Adrenal gland (tissue), 12 donors: ENCODE measurements around the gene NRP2. TPM values are rescaled to one million over a fixed set of nuclear protein-coding genes. Genes with fewer than 3 reads are reported as not detected.

ENCODE experiments used
- DNase-seq, 7 donors: peaks; one replicate each; pipeline ENCODE4 v3.0.0-alpha.2; 2019 to 2020
- H3K27ac ChIP-seq, 5 donors: fragments of 200-600 bp; sonication (generic) in 4 of 5; 1 replicate in 3 of 5; 2 replicates in 2 of 5; pipeline versions ENCODE4 v1.5.1 to v1.8.0; 2016 to 2020; ENCODE audit warnings: mild to moderate bottlenecking in 1 of 5
- H3K27me3 ChIP-seq: fragments of 200-600 bp; 2 replicates; pipeline ENCODE4 v1.8.0; 2021
- H3K36me3 ChIP-seq, 2 donors: fragments of 200-600 bp; replicated peaks in 1 of 2; 1 replicate in 1 of 2; 2 replicates in 1 of 2; pipeline versions ENCODE4 v1.5.1 to v1.8.0; 2018 to 2022
- H3K4me1 ChIP-seq, 2 donors: fragments of 200-600 bp; replicated peaks in 1 of 2; 1 replicate in 1 of 2; 2 replicates in 1 of 2; pipeline versions ENCODE4 v1.5.1 to v1.8.0; 2018 to 2021
- H3K4me3 ChIP-seq, 4 donors: fragments of 200-600 bp; sonication (generic) in 3 of 4; one replicate each; pipeline ENCODE4 v1.5.1; 2016 to 2018
- H3K9me3 ChIP-seq, 3 donors: fragments of 200-600 bp; sonication (generic) in 1 of 3; replicated peaks in 1 of 3; 1 replicate in 2 of 3; 2 replicates in 1 of 3; pipeline versions ENCODE4 v1.5.1 to v1.8.0; 2016 to 2021
- POLR2A ChIP-seq, 2 donors: fragments of 450-650 bp; IDR thresholded peaks; one replicate each; pipeline ENCODE4 v1.6.1; 2017; ENCODE audit warnings: antibody characterized with exemption in 2 of 2, mild to moderate bottlenecking in 2 of 2, moderate library complexity in 1 of 2
- WGBS, 4 donors: extraction: QIAGEN DNeasy Blood & Tissue Kit in 2 of 4; methylation state at CpG; one replicate each; pipeline versions ENCODE4 v1.1.5 to v1.1.7; 2013 to 2017; 5-methylcytosine and 5-hydroxymethylcytosine counted together
- intact Hi-C, 2 donors: fragments of 100-400 bp; cut with DNase I; formaldehyde crosslinking; loops; one replicate each; pipeline versions ENCODE4 v1.14.1 to v1.15.0; 2022 to 2023
- polyA plus RNA-seq, 3 donors: library from polyadenylated mRNA; stranded (reverse); fragments of 200-250 nt in 2 of 3; fragments of 350-450 nt in 1 of 3; fragmentation: Illumina TruSeq in 1 of 3; extraction: RNeasy Lipid Tissue Mini Kit (QIAGEN cat#74804) in 1 of 3; gene quantifications; one replicate each; pipeline ENCODE4 v1.2.3, GENCODE V29; 2013 to 2014
- total RNA-seq, 9 donors: library from RNA; depleted of rRNA in 4 of 9; stranded (reverse); fragments of >200 nt in 4 of 9; fragments of 120-200 nt in 1 of 9; fragmentation: NEBNext Ultra II Directional in 1 of 9; extraction: Animal tissue kit (Norgen Biotek cat#: 25700) in 1 of 9; gene quantifications; one replicate each; pipeline versions ENCODE4 v1.1.0 to v1.2.4, GENCODE V29; 2013 to 2023
- TF ChIP-seq, protein P1 (sequence below), 6 experiments: fragments of 450-650 bp in 4 of 6; fragments of 200-600 bp in 2 of 6; sonication (generic) in 1 of 6; IDR thresholded peaks; 1 replicate in 5 of 6; 2 replicates in 1 of 6; pipeline versions ENCODE4 v1.5.1 to v1.8.0; 2016 to 2021; ENCODE audit warnings: antibody characterized with exemption in 6 of 6, mild to moderate bottlenecking in 2 of 6, moderate library complexity in 1 of 6
- donor health status: healthy with polysubstance abuse.
- donor health status: Bipolar disorder and iron deficiency.
- donor health status: DM: yes; HTN: yes; CAD: no.
- donor health status: DM: no; HTN: no; CAD: no.
- donor health status: DM: no; HTN: no; CAD: no.
- donor health status: DM: yes; HTN: yes; CAD: no.

The NRP2 gene
- total and polyA plus RNA-seq, 12 donors = 27.6 to 205 (median 93.1) TPM

GRCh38 chr2:205732314-205732713 lies 50.0 kb downstream of the NRP2 start:
- no peaks in the 10 kb centered on the region for H3K9me3 ChIP-seq
- peaks cover 23 to 40% of the 10 kb centered on the region in 2 donors for H3K4me1 ChIP-seq
- no peaks in the 10 kb centered on the region for H3K27me3 ChIP-seq
- H3K4me3 ChIP-seq = no peak overlapping the region
- WGBS, 4 donors = 89 to 92% (median 90%) methylated on average over 9 of the region's 9 CpGs
- peak overlapping the region in 1 of 5 donors; percentile 84 for H3K27ac ChIP-seq
- DNase-seq = no peak
- TF ChIP-seq, protein P1, sequence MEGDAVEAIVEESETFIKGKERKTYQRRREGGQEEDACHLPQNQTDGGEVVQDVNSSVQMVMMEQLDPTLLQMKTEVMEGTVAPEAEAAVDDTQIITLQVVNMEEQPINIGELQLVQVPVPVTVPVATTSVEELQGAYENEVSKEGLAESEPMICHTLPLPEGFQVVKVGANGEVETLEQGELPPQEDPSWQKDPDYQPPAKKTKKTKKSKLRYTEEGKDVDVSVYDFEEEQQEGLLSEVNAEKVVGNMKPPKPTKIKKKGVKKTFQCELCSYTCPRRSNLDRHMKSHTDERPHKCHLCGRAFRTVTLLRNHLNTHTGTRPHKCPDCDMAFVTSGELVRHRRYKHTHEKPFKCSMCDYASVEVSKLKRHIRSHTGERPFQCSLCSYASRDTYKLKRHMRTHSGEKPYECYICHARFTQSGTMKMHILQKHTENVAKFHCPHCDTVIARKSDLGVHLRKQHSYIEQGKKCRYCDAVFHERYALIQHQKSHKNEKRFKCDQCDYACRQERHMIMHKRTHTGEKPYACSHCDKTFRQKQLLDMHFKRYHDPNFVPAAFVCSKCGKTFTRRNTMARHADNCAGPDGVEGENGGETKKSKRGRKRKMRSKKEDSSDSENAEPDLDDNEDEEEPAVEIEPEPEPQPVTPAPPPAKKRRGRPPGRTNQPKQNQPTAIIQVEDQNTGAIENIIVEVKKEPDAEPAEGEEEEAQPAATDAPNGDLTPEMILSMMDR (IDR thresholded peaks at IDR 0.05) = no peak
- TF ChIP-seq POLR2A (IDR thresholded peaks at IDR 0.05) = no peak
- intact Hi-C loops = no loop called here
- H3K36me3 ChIP-seq = peaks cover 0 to 61% of the 10 kb centered on the region in 2 donors

GRCh38 chr2:205733082-205733481 lies 50.8 kb downstream of the NRP2 start:
- Histone ChIP-seq H3K9me3 (no peaks in the 10 kb centered on the region), H3K36me3 (peaks cover 0 to 59% of the 10 kb centered on the region in 2 donors), H3K27me3 (no peaks in the 10 kb centered on the region), H3K4me1 (peaks cover 23 to 40% of the 10 kb centered on the region in 2 donors), H3K4me3 (no peak overlapping the region), H3K27ac (peak overlapping the region in 3 of 5 donors; percentile 52 to 84 (median 68))
- intact Hi-C loops = no loop called here
- WGBS, 4 donors = 51 to 58% (median 54%) methylated on average over 9 of the region's 9 CpGs; no CpG with 5 or more reads in 1 of the 4 donors
- TF ChIP-seq POLR2A (IDR thresholded peaks at IDR 0.05) = no peak
- TF ChIP-seq, protein P1 (IDR thresholded peaks at IDR 0.05) = no peak
- DNase-seq = peak in 6 of 7 donors; percentile 51 to 73 (median 65)

- Histone ChIP-seq H3K27me3 (no peaks in the 10 kb centered on the region), H3K36me3 (peaks cover 0 to 56% of the 10 kb centered on the region in 2 donors), H3K9me3 (no peaks in the 10 kb centered on the region), H3K4me3 (no peak overlapping the region), H3K4me1 (peaks cover 23 to 40% of the 10 kb centered on the region in 2 donors), H3K27ac (peak overlapping the region in 4 of 5 donors; percentile 34 to 84 (median 60))
- 68 to 83% (median 78%) methylated on average over 11 to 14 of the region's 14 CpGs for WGBS, 4 donors
- intact Hi-C loops = no loop called here
- no peak for DNase-seq
- TF ChIP-seq, protein P1 (IDR thresholded peaks at IDR 0.05) = no peak
- no peak for TF ChIP-seq POLR2A (IDR thresholded peaks at IDR 0.05)
Observed at GRCh38 chr2:205733648-205734047, 51.3 kb downstream of the NRP2 start.

- Histone ChIP-seq H3K27me3 (no peaks in the 10 kb centered on the region), H3K27ac (peak overlapping the region in 4 of 5 donors; percentile 23 to 77 (median 60)), H3K36me3 (peaks cover 0 to 56% of the 10 kb centered on the region in 2 donors), H3K4me1 (peaks cover 23 to 40% of the 10 kb centered on the region in 2 donors), H3K4me3 (no peak overlapping the region), H3K9me3 (no peaks in the 10 kb centered on the region)
- no peak for TF ChIP-seq POLR2A (IDR thresholded peaks at IDR 0.05)
- TF ChIP-seq, protein P1 (IDR thresholded peaks at IDR 0.05) = no peak
- intact Hi-C loops = no loop called here
- DNase-seq = peak in 6 of 7 donors; percentile 74 to 86 (median 82)
- 49 to 64% (median 54%) methylated on average over 6 of the region's 6 CpGs for WGBS, 4 donors
Observed at GRCh38 chr2:205734436-205735037, 52.2 kb downstream of the NRP2 start.
